WERI-Rb-1 (cell line): ENCODE results near the gene ATP8A2.

Experiments used
- DNase-seq: peaks from one replicate; pipeline ENCODE4 v3.0.0-alpha.2; 2020
- H3K27ac ChIP-seq: fragments of 250-450 bp; sonication (Bioruptor Pico); 2 replicates; pipeline ENCODE4 v1.5.1; 2020; ENCODE audit warnings: mild to moderate bottlenecking, moderate library complexity
- H3K27me3 ChIP-seq: fragments of 250-450 bp; sonication (Bioruptor Pico); 2 replicates; pipeline ENCODE4 v1.5.1; 2021; ENCODE audit warnings: mild to moderate bottlenecking, low read depth, moderate library complexity; ENCODE audit not compliant: insufficient read depth, severe bottlenecking
- H3K36me3 ChIP-seq: fragments of 250-450 bp; sonication (Bioruptor Pico); 2 replicates; pipeline ENCODE4 v1.5.1; 2020; ENCODE audit warnings: mild to moderate bottlenecking, moderate library complexity
- H3K4me3 ChIP-seq: 2 replicates; pipeline ENCODE4 v1.5.1; 2011; ENCODE audit warnings: low read depth, mild to moderate bottlenecking, control low read depth, low read length
- H3K9me3 ChIP-seq: fragments of 250-450 bp; sonication (Bioruptor Pico); 2 replicates; pipeline ENCODE4 v1.5.1; 2021; ENCODE audit warnings: mild to moderate bottlenecking, moderate library complexity; ENCODE audit not compliant: severe bottlenecking
- TF ChIP-seq, protein P1 (sequence below): IDR thresholded peaks from 2 replicates; pipeline ENCODE4 v1.5.1; 2011; ENCODE audit warnings: low read depth, mild to moderate bottlenecking, control low read depth, inconsistent platforms, low read length

Gene ATP8A2

DNA sequence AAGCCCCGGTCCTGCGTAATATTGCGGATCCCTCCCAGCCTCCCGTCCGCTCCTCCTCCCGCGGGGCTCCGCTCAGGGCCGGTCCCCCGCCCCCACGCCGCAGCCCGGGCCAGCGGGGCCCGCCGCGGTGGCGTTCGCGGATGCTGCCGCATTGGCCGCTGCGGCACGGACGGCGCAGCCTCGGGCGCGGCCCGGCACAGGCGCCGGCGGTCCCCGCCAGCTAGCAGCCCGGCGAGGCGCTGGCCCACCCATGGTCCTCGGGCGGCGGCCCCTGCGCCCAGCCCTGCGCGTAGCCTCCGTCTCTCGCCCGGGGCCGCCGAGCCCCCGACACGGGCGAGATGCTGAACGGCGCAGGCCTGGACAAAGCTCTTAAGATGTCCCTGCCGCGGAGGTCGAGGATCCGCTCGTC, at the start of gene ATP8A2:
Gene ATP8A2, plus strand, starts transcription at position 100 of the 409 bp plus-strand sequence. Its CDS starts 239 bp downstream, at position 339.
- TF ChIP-seq, protein P1, sequence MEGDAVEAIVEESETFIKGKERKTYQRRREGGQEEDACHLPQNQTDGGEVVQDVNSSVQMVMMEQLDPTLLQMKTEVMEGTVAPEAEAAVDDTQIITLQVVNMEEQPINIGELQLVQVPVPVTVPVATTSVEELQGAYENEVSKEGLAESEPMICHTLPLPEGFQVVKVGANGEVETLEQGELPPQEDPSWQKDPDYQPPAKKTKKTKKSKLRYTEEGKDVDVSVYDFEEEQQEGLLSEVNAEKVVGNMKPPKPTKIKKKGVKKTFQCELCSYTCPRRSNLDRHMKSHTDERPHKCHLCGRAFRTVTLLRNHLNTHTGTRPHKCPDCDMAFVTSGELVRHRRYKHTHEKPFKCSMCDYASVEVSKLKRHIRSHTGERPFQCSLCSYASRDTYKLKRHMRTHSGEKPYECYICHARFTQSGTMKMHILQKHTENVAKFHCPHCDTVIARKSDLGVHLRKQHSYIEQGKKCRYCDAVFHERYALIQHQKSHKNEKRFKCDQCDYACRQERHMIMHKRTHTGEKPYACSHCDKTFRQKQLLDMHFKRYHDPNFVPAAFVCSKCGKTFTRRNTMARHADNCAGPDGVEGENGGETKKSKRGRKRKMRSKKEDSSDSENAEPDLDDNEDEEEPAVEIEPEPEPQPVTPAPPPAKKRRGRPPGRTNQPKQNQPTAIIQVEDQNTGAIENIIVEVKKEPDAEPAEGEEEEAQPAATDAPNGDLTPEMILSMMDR, result no peak
- Histone ChIP-seq H3K9me3 (no peaks in the 10 kb centered on the region), H3K27ac (no peak within 1 kb of the TSS), H3K36me3 (no peaks in the 10 kb centered on the region), H3K4me3 (peak within 1 kb of the TSS; percentile 58), H3K27me3 (no peaks in the 10 kb centered on the region)
- no peak for DNase-seq

DNA sequence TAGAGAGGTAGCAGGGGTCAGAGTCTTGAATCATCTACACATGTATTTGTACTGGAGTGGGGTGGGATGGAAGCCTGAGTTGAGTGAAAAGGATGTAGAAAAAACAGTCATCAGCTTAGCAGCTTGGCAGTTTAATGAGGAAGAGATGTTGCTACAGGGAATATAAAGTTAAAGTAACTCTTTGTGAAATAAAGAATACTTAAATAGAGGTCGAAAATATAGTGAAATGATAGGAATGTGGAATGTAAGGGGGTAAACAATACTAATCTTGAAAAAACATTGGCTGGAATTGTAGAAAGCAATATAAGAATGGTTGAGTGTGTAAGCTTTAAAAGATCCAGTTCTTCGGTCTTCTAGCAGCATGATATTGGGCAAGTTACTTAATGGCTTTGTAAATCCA, 47.7 kb upstream of the ATP8A2 start:
- Histone ChIP-seq H3K4me3 (no peak overlapping the region), H3K9me3 (no peaks in the 10 kb centered on the region), H3K36me3 (peaks cover 98% of the 10 kb centered on the region), H3K27ac (no peak overlapping the region), H3K27me3 (no peaks in the 10 kb centered on the region)
- no peak for DNase-seq
- TF ChIP-seq, protein P1, result no peak

DNA sequence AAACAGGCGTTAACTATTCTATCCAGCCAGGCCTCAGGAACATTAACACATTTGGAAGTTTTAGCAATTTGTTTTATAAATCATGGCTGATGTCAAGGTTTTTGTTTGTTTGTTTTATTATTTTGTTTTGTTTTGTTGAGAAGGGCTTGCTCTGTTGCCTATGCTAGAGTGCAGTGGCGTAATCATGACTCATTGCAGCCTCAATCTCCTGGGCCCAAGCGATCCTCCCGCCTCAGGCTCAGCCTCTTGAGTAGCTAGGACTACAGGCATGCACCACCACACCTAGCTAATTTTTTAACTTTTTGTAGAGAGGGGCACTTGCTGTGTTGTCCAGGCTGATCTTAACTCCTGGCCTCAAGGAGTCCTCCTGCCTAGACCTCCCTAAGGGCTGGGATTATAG, 42.1 kb upstream of the ATP8A2 start:
- no peaks in the 10 kb centered on the region for H3K27me3 ChIP-seq
- H3K4me3 ChIP-seq, result no peak overlapping the region
- no peaks in the 10 kb centered on the region for H3K9me3 ChIP-seq
- TF ChIP-seq, protein P1, result no peak
- no peak overlapping the region for H3K27ac ChIP-seq
- peaks cover 99% of the 10 kb centered on the region for H3K36me3 ChIP-seq
- no peak for DNase-seq

DNA sequence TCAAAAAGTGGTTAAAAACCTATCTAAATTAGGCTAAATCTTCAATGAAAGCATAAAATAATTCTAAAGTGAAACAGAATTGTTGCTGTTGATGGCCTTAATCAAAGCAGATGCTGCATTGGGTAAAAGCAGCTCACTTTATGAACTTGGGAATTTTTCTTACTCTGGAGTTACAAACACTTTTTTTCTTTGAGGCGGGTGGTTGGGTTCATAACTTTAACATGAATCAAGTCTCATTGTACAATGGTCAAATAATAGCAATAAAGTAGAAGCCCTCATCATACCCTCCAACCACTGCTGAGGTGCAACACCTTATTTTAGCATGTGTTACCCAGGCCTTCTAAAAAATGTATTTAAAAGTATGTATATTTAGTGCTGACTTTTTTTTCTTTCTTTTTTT, 41.2 kb upstream of the ATP8A2 start:
- H3K27ac ChIP-seq, result no peak overlapping the region
- no peaks in the 10 kb centered on the region for H3K9me3 ChIP-seq
- no peak overlapping the region for H3K4me3 ChIP-seq
- TF ChIP-seq, protein P1, result no peak
- no peak for DNase-seq
- no peaks in the 10 kb centered on the region for H3K27me3 ChIP-seq
- H3K36me3 ChIP-seq, result peaks cover 99% of the 10 kb centered on the region

DNA sequence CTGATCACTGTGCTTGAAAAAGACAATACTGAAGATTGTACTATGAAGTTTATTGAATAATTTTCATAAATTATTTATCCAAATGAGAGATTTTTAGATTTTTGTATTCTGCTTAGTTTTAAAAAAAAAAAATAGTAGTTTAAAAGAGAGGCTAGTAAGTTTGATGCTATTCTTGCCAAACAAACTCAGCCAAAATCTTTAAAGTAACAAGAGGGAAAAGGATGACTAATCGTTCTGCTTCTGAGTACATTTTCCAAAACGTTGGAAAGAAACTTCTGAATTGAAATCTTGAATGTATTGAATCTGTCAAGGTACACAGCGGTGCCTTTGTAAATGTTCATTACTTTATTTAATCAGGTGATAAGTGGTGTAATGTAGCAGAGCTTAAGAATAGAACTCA, 35.9 kb upstream of the ATP8A2 start:
- H3K4me3 ChIP-seq, result no peak overlapping the region
- H3K27me3 ChIP-seq, result no peaks in the 10 kb centered on the region
- H3K9me3 ChIP-seq, result no peaks in the 10 kb centered on the region
- no peak for DNase-seq
- TF ChIP-seq, protein P1, result no peak
- H3K27ac ChIP-seq, result no peak overlapping the region
- H3K36me3 ChIP-seq, result peaks cover 95% of the 10 kb centered on the region

DNA sequence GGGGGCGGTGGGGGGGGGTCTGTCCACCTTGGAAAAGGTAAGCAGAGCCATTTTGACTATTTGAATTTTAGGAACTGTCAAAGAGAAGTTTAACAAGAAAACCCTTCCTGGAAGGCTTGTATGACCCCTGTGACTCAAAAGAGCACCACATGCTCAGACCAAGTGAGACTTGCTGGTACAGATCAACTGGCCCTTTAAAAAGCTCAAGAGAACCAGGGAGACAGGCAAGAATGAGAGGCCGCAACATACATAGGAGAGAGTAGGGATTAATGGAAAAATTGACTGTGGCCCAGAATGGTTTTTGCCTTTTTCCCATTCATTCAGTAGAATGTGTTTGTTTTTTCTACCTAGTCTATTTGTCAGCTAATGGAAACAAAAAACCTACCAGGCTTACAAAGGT, 26.2 kb upstream of the ATP8A2 start:
- Histone ChIP-seq H3K9me3 (no peaks in the 10 kb centered on the region), H3K36me3 (peaks cover 5% of the 10 kb centered on the region), H3K27ac (no peak overlapping the region), H3K4me3 (no peak overlapping the region), H3K27me3 (no peaks in the 10 kb centered on the region)
- no peak for DNase-seq
- TF ChIP-seq, protein P1, result no peak
